ENCODE measurements around the gene ROCK2.

The ROCK2 gene

GRCh38 chr2:11227595-11227994 lies 116.8 kb downstream of the ROCK2 start:
- DNase-seq = no peak

GRCh38 chr2:11224887-11225286 lies 119.5 kb downstream of the ROCK2 start:
- no peak for DNase-seq

GRCh38 chr2:11222845-11223244 lies 121.6 kb downstream of the ROCK2 start:
- DNase-seq = no peak

- no peak for DNase-seq
Measured at GRCh38 chr2:11220445-11220844, 124.0 kb downstream of the ROCK2 start.

- DNase-seq = no peak
Measured at GRCh38 chr2:11215407-11215806, 129.0 kb downstream of the ROCK2 start.

- DNase-seq = no peak
Measured at GRCh38 chr2:11214770-11215169, 129.7 kb downstream of the ROCK2 start.

- DNase-seq = no peak
Measured at GRCh38 chr2:11213975-11214374, 130.5 kb downstream of the ROCK2 start.

- no peak for DNase-seq
Measured at GRCh38 chr2:11213090-11213638, 131.3 kb downstream of the ROCK2 start.

GRCh38 chr2:11212645-11213044 lies 131.8 kb downstream of the ROCK2 start:
- DNase-seq = no peak

- DNase-seq = no peak
Measured at GRCh38 chr2:11208083-11208482, 136.4 kb downstream of the ROCK2 start.

- no peak for DNase-seq
Measured at GRCh38 chr2:11203480-11203879, 141.0 kb downstream of the ROCK2 start.

- no peak for DNase-seq
Measured at GRCh38 chr2:11201969-11202368, 142.5 kb downstream of the ROCK2 start.

GRCh38 chr2:11200651-11201050 lies 143.8 kb downstream of the ROCK2 start:
- DNase-seq = no peak

GRCh38 chr2:11196246-11196645 lies 148.2 kb downstream of the ROCK2 start:
- no peak for DNase-seq

GRCh38 chr2:11187731-11188130 lies 156.7 kb downstream of the ROCK2 start:
- no peak for DNase-seq

- no peak for DNase-seq
Measured at GRCh38 chr2:11187083-11187619, 157.3 kb downstream of the ROCK2 start.

- DNase-seq = no peak
Measured at GRCh38 chr2:11186145-11186544, 158.3 kb downstream of the ROCK2 start.

- DNase-seq = no peak
Measured at GRCh38 chr2:11182951-11183350, 161.5 kb downstream of the ROCK2 start.

GRCh38 chr2:11180653-11181052 lies 163.8 kb downstream of the ROCK2 start:
- no peak for DNase-seq

GRCh38 chr2:11179899-11180298 lies 164.5 kb downstream of the ROCK2 start:
- no peak for DNase-seq

- no peak for DNase-seq
Measured at GRCh38 chr2:11179196-11179595, 165.2 kb downstream of the ROCK2 start.

- DNase-seq = no peak
Measured at GRCh38 chr2:11177871-11178690, 166.4 kb downstream of the ROCK2 start.

- DNase-seq = no peak
Measured at GRCh38 chr2:11175293-11175795, 169.1 kb downstream of the ROCK2 start.

- DNase-seq = no peak
Measured at GRCh38 chr2:11174222-11174621, 170.2 kb downstream of the ROCK2 start.

Data from left hindlimb (tissue), 1 donor.